CD4-positive, alpha-beta T cell (primary cell): ENCODE results near the gene KSR2. TPM values are rescaled to one million over a fixed set of nuclear protein-coding genes. Genes with fewer than 3 reads are reported as not detected.

Experiments used
- ATAC-seq: fragments of 200-7000 bp; cut with Tn5 transposase; one replicate; pipeline ENCODE4 v1.10.0; 2022; ENCODE audit warnings: mild to moderate bottlenecking; ENCODE audit not compliant: poor library complexity
- CTCF ChIA-PET: fragments of 350-600 bp; sonication (Branson Sonifier 250); formaldehyde crosslinking; loops from one replicate; lab custom pipeline; 2021; ENCODE audit warnings: antibody characterized with exemption, inconsistent platforms; lab: Charles Lee
- POLR2A ChIA-PET: fragments of 350-600 bp; sonication (Branson Sonifier 250); formaldehyde crosslinking; loops from one replicate; lab custom pipeline; 2021; ENCODE audit warnings: antibody characterized with exemption, inconsistent platforms; lab: Charles Lee
- DNase-seq, 14 experiments: peaks; one replicate each; pipeline ENCODE4 v3.0.0-alpha.2; 2013 to 2020; ENCODE audit warnings: mixed read lengths in 2 of 14
- H3K27ac ChIP-seq, 2 donors: one replicate each; pipeline versions ENCODE4 v1.5.1 to v1.7.0; 2013; ENCODE audit warnings: low read length in 2 of 2, low read depth in 1 of 2, mild to moderate bottlenecking in 1 of 2
- H3K27me3 ChIP-seq, 2 experiments: 1 replicate in 1 of 2; 2 replicates in 1 of 2; pipeline versions ENCODE4 v1.6.1 to v1.7.0; 2013; ENCODE audit warnings: low read length in 2 of 2, control low read depth in 1 of 2, mild to moderate bottlenecking in 1 of 2, moderate library complexity in 1 of 2; ENCODE audit not compliant: insufficient read depth in 2 of 2, control insufficient read depth in 1 of 2
- H3K36me3 ChIP-seq: one replicate; pipeline ENCODE4 v1.6.1; 2013; ENCODE audit warnings: low read length, control low read depth; ENCODE audit not compliant: insufficient read depth
- H3K4me1 ChIP-seq: one replicate; pipeline ENCODE4 v1.6.1; 2013; ENCODE audit warnings: low read length, control low read depth; ENCODE audit not compliant: insufficient read depth
- H3K4me3 ChIP-seq: one replicate; pipeline ENCODE4 v1.5.1; 2013; ENCODE audit warnings: mild to moderate bottlenecking, low read length, moderate library complexity
- H3K9me3 ChIP-seq, 2 experiments: 1 replicate in 1 of 2; 2 replicates in 1 of 2; pipeline versions ENCODE4 v1.6.1 to v1.7.0; 2013; ENCODE audit warnings: low read length in 2 of 2, mild to moderate bottlenecking in 2 of 2, control low read depth in 1 of 2, moderate library complexity in 1 of 2; ENCODE audit not compliant: control insufficient read depth in 1 of 2, insufficient read depth in 1 of 2
- H3K27ac Mint-ChIP-seq: one replicate; pipeline ENCODE4 v1.8.0; 2020; ENCODE audit warnings: mixed read lengths
- H3K27me3 Mint-ChIP-seq: one replicate; pipeline ENCODE4 v1.8.0; 2021; ENCODE audit warnings: mixed read lengths
- H3K36me3 Mint-ChIP-seq: one replicate; pipeline ENCODE4 v1.8.0; 2021; ENCODE audit warnings: low read depth, mixed read lengths
- H3K4me1 Mint-ChIP-seq: one replicate; pipeline ENCODE4 v1.8.0; 2021; ENCODE audit warnings: low read depth, mixed read lengths
- H3K4me3 Mint-ChIP-seq: one replicate; pipeline ENCODE4 v1.8.0; 2020; ENCODE audit warnings: mild to moderate bottlenecking, mixed read lengths
- H3K9me3 Mint-ChIP-seq: one replicate; pipeline ENCODE4 v1.8.0; 2020; ENCODE audit warnings: mixed read lengths
- CTCF ChIP-seq: fragments of 200-600 bp; IDR thresholded peaks from one replicate; pipeline ENCODE4 v1.8.0; 2022; ENCODE audit warnings: antibody characterized with exemption, mild to moderate bottlenecking
- intact Hi-C, 2 experiments: fragments of 100-400 bp; cut with DNase I in 1 of 2; cut with micrococcal nuclease in 1 of 2; formaldehyde crosslinking; loops; one replicate each; pipeline versions ENCODE4 v1.15.1 to v1.9.0; 2023 to 2025; cut with DNase I, micrococcal nuclease
- total RNA-seq, 174 experiments: library from RNA in 2 of 174; stranded (reverse) in 2 of 174; gene quantifications; one replicate each; pipeline ENCODE4 v1.2.3 and lab custom pipeline; 2021 to 2026

The KSR2 gene
- total RNA-seq, 2 experiments from 2014 or later = 0.05 to 0.17 TPM

- H3K27ac ChIP-seq = no peak overlapping the region
- DNase-seq = no peak
- H3K27ac Mint-ChIP-seq = no peak overlapping the region
- H3K4me1 Mint-ChIP-seq = no peaks in the 10 kb centered on the region
- ATAC-seq = no peak
- H3K4me3 ChIP-seq = no peak overlapping the region
- ChIA-PET POLR2A (no interaction called here), CTCF (no interaction called here)
- no peaks in the 10 kb centered on the region for H3K36me3 ChIP-seq
- H3K36me3 Mint-ChIP-seq = no peaks in the 10 kb centered on the region
- peaks cover 24% of the 10 kb centered on the region for H3K27me3 Mint-ChIP-seq
- H3K27me3 ChIP-seq = peaks cover 0 to 8% of the 10 kb centered on the region in 2 experiments
- intact Hi-C loops = no loop called here
- no peaks in the 10 kb centered on the region for H3K4me1 ChIP-seq
- H3K9me3 Mint-ChIP-seq = no peaks in the 10 kb centered on the region
- peaks cover 0 to 5% of the 10 kb centered on the region in 2 experiments for H3K9me3 ChIP-seq
- no peak overlapping the region for H3K4me3 Mint-ChIP-seq
- TF ChIP-seq CTCF = no peak
These were observed 385.7 kb downstream of the KSR2 start for GRCh38 chr12:117583092-117583491.

GRCh38 chr12:117582135-117582784 lies 386.5 kb downstream of the KSR2 start:
- Mint-ChIP-seq H3K4me3 (no peak overlapping the region), H3K27me3 (peaks cover 17% of the 10 kb centered on the region), H3K4me1 (no peaks in the 10 kb centered on the region), H3K36me3 (no peaks in the 10 kb centered on the region), H3K9me3 (no peaks in the 10 kb centered on the region), H3K27ac (no peak overlapping the region)
- DNase-seq (no peak), ATAC-seq (no peak)
- CTCF ChIA-PET = no interaction called here
- H3K4me3 ChIP-seq = no peak overlapping the region
- intact Hi-C loops = no loop called here
- no peaks in the 10 kb centered on the region for H3K36me3 ChIP-seq
- POLR2A ChIA-PET = no interaction called here
- peaks cover 0 to 5% of the 10 kb centered on the region in 2 experiments for H3K9me3 ChIP-seq
- no peaks in the 10 kb centered on the region for H3K4me1 ChIP-seq
- TF ChIP-seq CTCF = no peak
- H3K27me3 ChIP-seq = peaks cover 0 to 6% of the 10 kb centered on the region in 2 experiments
- no peak overlapping the region for H3K27ac ChIP-seq

- Mint-ChIP-seq H3K4me1 (no peaks in the 10 kb centered on the region), H3K4me3 (no peak overlapping the region), H3K9me3 (no peaks in the 10 kb centered on the region), H3K27me3 (peaks cover 7% of the 10 kb centered on the region), H3K36me3 (no peaks in the 10 kb centered on the region), H3K27ac (no peak overlapping the region)
- ATAC-seq (no peak), DNase-seq (no peak)
- ChIA-PET CTCF (no interaction called here), POLR2A (no interaction called here)
- Histone ChIP-seq H3K9me3 (peaks cover 0 to 5% of the 10 kb centered on the region in 2 experiments), H3K27me3 (peaks cover 0 to 5% of the 10 kb centered on the region in 2 experiments), H3K36me3 (no peaks in the 10 kb centered on the region), H3K4me1 (no peaks in the 10 kb centered on the region), H3K4me3 (no peak overlapping the region), H3K27ac (no peak overlapping the region)
- no peak for TF ChIP-seq CTCF
- intact Hi-C loops = no loop called here
These were observed 388.1 kb downstream of the KSR2 start for GRCh38 chr12:117580718-117581062.
